HL-60 (cell line): ENCODE results near the gene PKNOX1.

ENCODE experiments used
- SPI1 ChIP-seq: IDR thresholded peaks from 2 replicates; pipeline ENCODE4 v1.6.1; 2012; ENCODE audit warnings: low read depth, mild to moderate bottlenecking, borderline replicate concordance
- TF ChIP-seq, protein P1 (sequence below): IDR thresholded peaks from one replicate; pipeline ENCODE4 v1.5.1; 2011; ENCODE audit warnings: low read length, control low read depth, inconsistent platforms; ENCODE audit not compliant: insufficient read depth
- TF ChIP-seq, protein P2 (sequence below): IDR thresholded peaks from 2 replicates; pipeline ENCODE4 v1.6.1; 2012; ENCODE audit warnings: low read depth; ENCODE audit not compliant: insufficient replicate concordance

DNA sequence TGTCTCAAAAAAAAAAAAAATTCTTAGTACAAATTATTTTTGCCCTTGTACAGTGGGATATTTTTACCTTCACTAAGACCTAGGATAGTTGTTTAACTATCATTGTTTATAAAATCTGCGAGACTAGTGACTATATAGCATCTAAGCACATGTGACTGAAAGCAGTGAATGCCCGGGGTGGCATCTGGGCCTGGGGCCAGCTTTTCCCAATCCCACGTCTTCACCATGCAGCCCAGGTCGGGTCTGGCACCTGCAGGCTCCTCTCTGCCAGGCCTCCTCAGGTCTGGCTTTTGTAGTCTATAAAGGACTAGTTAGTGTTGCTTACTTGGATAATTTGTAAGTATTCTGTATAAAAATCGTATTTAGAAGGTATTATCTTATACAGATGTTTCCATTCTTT is 60.5 kb downstream of the PKNOX1 start:
- TF ChIP-seq, protein P1, sequence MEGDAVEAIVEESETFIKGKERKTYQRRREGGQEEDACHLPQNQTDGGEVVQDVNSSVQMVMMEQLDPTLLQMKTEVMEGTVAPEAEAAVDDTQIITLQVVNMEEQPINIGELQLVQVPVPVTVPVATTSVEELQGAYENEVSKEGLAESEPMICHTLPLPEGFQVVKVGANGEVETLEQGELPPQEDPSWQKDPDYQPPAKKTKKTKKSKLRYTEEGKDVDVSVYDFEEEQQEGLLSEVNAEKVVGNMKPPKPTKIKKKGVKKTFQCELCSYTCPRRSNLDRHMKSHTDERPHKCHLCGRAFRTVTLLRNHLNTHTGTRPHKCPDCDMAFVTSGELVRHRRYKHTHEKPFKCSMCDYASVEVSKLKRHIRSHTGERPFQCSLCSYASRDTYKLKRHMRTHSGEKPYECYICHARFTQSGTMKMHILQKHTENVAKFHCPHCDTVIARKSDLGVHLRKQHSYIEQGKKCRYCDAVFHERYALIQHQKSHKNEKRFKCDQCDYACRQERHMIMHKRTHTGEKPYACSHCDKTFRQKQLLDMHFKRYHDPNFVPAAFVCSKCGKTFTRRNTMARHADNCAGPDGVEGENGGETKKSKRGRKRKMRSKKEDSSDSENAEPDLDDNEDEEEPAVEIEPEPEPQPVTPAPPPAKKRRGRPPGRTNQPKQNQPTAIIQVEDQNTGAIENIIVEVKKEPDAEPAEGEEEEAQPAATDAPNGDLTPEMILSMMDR = no peak
- no peak for TF ChIP-seq SPI1
- TF ChIP-seq, protein P2, sequence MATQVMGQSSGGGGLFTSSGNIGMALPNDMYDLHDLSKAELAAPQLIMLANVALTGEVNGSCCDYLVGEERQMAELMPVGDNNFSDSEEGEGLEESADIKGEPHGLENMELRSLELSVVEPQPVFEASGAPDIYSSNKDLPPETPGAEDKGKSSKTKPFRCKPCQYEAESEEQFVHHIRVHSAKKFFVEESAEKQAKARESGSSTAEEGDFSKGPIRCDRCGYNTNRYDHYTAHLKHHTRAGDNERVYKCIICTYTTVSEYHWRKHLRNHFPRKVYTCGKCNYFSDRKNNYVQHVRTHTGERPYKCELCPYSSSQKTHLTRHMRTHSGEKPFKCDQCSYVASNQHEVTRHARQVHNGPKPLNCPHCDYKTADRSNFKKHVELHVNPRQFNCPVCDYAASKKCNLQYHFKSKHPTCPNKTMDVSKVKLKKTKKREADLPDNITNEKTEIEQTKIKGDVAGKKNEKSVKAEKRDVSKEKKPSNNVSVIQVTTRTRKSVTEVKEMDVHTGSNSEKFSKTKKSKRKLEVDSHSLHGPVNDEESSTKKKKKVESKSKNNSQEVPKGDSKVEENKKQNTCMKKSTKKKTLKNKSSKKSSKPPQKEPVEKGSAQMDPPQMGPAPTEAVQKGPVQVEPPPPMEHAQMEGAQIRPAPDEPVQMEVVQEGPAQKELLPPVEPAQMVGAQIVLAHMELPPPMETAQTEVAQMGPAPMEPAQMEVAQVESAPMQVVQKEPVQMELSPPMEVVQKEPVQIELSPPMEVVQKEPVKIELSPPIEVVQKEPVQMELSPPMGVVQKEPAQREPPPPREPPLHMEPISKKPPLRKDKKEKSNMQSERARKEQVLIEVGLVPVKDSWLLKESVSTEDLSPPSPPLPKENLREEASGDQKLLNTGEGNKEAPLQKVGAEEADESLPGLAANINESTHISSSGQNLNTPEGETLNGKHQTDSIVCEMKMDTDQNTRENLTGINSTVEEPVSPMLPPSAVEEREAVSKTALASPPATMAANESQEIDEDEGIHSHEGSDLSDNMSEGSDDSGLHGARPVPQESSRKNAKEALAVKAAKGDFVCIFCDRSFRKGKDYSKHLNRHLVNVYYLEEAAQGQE = no peak
